Left lobe of liver (tissue), 2 donors: ENCODE data around the gene ETS1. TPM values are rescaled to one million over a fixed set of nuclear protein-coding genes. Genes with fewer than 3 reads are reported as not detected.
"Not testable (repeated sequence)": the region's sequence is repeated elsewhere in the genome, so short reads cannot be mapped to it uniquely, and the experiment has no call there.

ENCODE experiments used
- ATAC-seq: fragments of 200-7000 bp; cut with Tn5 transposase; one replicate; pipeline ENCODE4 v1.9.1; 2020; ENCODE audit warnings: mild to moderate bottlenecking, moderate library complexity
- DNase-seq: peaks from one replicate; pipeline ENCODE4 v3.0.0-alpha.2; 2020; ENCODE audit warnings: low spot score
- total RNA-seq: library from RNA; stranded (reverse); gene quantifications from one replicate; pipeline ENCODE4 v1.2.1, GENCODE V29; 2021
- donor health status: DM: no; HTN: no; CAD: no; lungs with moderate emphysema.
- donor health status: DM: no; HTN: yes; CAD: no.

The ETS1 gene
- total RNA-seq, 1 donor from 2014 or later, result 20.2 TPM

DNA sequence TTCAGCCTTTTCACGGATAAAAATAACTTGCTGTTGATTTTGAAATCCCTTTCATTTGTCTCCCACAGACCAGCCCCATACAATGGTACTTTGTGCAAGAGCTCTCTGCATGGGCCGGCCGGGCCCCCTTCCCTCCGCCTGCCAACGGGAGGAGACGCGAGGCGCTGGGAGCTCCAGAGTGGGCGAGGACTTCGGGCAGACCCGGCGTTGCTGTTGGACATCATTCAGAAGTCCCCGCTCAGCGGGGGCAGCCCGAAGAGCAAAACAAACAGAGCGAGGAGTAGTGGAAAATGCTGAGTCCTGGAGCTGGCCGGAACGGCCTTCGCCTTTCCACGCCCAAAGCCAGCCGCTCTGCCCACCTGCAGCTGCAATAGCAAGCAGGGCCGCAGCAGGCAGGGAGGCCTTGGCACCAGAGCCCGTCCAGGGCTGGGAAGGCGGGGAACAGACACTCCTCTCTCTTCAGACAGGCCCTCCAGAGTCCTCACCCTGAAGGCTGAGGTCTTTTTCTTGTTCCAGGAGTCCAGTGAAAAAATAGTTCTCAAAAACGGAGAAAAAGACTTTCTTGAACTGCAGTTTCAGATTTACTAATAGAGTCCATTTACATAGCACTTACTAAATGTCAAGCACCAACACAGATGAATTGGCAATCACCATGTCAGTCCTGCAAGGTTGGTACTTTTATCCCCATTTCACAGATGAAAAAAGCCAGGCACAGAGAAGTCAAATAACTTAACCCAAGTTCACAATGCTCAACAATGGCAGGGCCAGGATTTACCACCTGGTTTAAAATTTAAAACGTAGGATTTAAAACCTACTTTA is 135.5 kb downstream of the ETS1 start:
- DNase-seq, result peak; percentile 63
- ATAC-seq, result peak; percentile 46

DNA sequence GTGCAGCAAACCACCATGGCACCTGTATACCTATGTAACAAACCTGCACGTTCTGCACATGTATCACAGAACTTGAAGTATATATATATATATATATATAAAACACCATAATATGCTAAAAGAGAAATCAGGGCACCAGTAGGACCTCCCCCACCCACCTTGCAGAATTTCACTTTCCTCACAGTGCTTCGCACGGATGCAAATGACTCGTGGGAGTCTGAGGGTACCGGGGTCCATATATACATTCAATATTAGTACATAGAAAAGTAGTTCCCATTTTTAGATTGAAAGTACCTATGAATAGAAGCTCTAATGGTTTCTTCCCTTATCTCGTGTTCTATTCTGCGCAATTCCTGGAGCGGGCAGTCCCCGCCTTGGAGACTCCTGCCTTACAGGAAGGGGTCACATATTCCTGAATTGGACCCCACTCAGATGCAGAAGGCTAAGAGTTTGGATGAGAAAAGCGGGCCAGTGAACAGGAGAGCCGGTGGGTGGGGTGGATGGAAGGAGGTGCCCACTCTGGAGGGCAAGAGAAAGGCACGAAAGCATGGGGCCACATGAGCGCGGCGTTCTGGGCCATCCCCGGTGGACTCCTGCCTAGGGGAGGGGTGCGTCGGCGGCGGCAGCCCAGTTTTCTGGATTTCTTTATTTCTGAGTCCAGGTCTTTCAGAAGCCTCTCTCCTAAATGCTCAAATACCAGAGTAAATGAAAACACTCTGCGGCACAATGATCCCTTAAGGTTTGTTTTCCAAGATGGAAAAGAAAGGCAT is 136.3 kb downstream of the ETS1 start:
- ATAC-seq (no peak), DNase-seq (no peak)

DNA sequence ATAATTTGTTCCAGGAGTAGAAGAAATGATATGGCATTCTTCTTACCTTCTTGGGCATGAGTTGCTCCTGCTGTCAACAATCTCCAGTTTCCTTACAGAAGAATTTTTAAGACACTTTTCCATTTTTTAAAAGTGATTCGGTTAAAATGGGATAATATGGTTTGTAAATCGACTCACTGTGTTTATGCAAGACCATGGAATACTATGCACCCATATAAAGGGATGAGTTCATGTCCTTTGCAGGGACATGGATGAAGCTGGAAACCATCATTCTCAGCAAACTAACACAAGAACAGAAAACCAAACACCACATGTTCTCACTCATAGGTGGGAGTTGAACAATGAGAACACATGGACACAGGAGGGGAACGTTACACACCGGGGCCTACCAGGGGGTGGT is 136.9 kb downstream of the ETS1 start:
- not testable (repeated sequence) for DNase-seq, ATAC-seq

DNA sequence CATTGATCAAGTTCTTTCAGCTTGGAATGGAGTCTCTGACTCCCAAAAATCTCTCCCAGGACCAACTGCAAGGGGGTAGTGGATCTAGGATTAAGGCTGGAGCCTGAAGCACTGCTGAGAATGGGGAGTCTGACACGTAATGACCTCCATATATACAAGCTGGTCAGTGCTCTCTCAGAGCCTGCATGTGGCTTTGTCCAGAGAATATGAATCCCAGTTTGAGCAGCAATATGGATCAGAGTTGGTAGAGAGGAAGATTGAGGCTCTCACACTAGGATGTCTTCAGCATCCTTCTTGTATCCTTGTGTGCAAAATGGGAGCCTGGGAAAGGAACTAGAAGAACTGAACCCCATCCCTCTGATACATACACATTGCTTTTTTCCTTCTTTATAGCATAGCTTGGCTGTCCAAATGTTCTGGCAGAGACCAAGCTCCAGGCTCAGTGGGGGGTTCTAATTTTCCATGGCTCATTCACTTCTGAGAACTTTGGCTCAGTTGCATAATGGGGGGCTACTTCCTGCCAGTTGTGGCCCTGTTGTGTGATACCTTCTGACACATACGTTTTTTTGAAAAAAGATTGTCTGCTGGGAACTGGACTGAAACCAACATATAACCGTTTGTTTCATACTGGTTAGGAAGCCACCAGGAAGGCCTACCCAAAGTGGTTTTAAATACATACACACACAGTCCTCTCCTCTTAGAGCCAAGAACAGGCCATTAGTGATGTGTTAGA is 138.2 kb downstream of the ETS1 start:
- no peak for DNase-seq

DNA sequence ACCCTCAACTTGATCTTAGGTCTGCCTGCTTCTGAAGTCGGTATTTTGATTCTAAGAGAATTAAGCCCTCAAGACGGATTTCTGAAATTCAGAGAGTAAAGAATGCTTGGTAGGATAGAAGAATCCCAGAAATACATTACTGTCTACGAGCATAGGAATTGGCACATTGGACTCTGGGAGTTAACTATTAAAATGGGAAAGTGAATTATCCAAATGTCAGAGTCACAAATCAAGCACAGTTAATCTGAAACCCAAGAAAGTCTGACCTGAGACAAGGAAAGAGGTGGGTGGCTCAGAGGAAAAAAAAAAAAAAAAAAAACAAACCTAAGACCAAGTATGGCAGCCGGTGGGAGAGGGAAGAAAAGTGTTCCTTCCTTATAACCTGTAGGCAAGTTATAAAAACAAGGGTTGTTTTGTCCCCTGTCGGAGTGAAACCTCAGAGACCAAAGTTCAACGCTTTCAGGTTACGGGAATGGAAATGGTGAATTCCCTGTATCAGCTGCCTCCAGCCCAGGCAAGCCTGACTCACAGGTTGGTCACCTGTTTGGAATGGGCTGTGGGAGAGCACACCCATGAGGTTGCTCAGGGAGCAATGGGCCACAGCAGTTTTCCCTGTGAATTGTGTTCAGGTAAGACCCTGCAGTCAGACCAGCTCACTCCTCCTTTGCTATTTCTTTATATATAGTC is 139.0 kb downstream of the ETS1 start:
- peak; percentile 64 for DNase-seq

More for the DNA sequence above, 138.2 kb downstream of the ETS1 start:
- ATAC-seq, result no peak

DNA sequence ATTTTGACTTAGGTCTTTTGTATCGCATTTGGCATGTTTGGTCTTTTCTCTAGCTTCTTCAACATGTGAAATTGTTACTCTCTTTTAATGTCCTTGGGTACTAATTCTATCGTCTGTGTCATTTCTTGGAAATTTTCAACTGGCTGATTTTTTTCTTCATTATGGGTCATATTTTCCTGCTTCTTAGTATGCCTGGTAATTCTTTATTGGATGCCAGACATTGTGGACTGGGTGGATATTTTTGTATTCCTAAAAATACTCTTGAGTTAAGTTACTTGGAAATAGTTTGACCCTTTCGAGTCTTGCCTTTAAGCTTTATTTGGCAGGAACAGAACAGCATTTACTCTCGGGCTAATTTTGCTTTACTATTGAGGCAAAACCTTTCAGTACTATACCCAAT is 140.1 kb downstream of the ETS1 start:
- ATAC-seq, result no peak

More for the DNA sequence above, 139.0 kb downstream of the ETS1 start:
- ATAC-seq, result peak; percentile 93

DNA sequence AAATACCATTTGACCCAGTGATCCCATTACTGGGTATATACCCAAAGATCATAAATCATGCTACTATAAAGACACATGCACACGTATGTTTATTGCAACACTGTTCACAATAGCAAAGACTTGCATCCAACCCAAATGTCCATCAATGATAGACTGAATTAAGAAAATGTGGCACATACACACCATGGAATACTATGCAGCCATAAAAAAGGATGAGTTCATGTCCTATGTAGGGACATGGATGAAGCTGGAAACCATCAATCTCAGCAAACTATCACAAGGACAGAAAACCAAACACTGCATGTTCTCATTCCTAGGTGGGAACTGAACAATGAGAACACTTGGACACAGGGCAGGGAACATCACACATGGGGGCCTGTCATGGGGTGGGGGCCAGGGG is 141.4 kb downstream of the ETS1 start:
- ATAC-seq, DNase-seq: not testable (repeated sequence)

More for the DNA sequence above, 140.1 kb downstream of the ETS1 start:
- no peak for DNase-seq

DNA sequence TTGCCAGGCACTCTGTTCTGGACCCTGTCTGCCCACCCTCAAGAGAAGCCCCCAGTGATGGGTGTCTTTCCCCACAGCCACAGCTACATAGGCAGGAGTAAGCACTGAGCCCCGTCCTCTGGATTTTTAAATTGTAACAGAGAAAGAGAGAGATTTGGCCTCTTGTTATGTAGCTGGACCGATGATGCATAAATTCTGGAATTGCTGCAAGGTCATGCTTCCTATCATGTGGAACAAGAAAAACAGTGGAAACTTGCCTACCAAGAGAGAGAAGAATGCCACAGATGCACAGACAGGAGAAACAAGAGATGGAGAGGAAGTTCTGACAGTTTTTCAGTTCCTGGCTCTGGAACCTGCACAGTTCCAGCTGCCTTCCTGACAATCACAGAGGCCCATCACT is 150.2 kb downstream of the ETS1 start:
- no peak for DNase-seq
- ATAC-seq, result no peak

DNA sequence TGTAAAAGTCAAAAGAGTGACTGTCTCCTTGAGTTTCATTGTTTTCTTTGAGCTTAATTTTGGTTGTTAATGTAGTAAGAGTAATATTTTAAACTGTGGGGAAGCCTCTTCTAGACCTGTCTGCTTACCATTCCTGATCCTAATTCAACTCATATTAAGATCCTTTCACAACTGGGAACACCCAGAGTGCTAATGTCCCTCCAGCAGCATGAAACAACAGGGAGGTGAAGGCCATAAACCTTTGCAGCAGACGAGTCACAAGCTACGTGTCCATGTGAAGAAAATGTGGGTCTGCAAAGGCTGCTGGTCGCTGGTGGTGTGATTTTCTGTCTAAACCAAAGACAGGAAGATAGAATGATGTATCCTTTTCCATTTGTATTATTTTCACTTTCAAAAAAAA is 152.5 kb downstream of the ETS1 start:
- no peak for DNase-seq

DNA sequence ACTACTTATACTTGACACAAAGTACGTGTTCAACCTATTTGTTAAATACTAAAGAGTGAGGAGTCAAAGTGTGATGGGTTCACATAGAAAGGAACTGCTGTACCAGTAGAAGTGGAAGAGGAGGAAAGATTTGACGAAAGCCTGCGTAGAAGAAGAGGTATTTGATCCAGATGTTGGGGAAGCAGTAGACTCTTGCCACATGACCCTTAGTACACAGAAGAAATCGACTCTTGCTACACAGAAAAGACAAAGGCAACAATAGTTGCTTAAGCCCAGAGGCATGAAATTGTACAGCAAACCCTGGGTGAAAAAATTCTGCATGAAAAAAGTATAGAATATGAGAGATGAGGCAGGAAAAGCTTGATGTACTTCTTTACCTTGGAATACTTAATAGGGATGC is 152.9 kb downstream of the ETS1 start:
- no peak for ATAC-seq
- DNase-seq, result no peak

More for the DNA sequence above, 152.5 kb downstream of the ETS1 start:
- no peak for ATAC-seq

DNA sequence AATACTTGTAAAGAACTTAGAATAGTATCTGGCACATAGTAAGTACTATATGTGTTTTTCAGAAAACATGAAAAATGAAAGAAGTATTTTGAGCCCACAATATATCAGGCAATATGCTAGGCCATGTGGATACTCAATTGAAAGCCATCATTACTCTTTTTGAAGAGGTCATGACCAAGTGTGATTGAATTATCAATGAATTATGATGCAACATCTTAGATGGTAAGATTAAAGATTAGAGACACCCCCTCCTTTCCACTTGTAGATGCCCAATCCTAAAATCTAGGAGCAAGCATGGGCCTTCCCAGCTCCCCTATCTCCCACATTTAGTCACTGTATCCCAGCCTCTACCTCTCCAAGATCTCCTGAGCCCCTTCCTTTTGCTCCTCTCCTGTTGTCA is 154.4 kb downstream of the ETS1 start:
- ATAC-seq (no peak), DNase-seq (no peak)

DNA sequence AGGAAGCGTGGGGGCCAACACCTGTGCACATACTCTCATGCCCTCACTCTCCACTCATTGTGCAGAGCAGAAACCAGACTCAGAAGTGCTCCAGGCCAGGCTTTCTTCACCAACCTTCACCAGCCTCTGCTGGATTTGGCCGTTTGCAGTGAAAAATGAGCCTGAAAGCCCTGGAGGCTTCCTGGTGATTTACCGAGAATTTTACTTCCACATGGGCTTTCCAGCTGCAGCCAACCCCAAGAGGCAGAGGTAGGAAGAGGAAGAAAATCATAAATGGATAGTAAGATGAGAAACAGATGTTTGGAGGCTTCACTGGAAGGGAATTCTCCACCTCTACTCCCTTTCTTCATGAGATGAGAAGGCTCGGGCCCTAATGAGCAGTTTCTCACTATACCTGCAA is 155.4 kb downstream of the ETS1 start:
- DNase-seq (no peak), ATAC-seq (no peak)

DNA sequence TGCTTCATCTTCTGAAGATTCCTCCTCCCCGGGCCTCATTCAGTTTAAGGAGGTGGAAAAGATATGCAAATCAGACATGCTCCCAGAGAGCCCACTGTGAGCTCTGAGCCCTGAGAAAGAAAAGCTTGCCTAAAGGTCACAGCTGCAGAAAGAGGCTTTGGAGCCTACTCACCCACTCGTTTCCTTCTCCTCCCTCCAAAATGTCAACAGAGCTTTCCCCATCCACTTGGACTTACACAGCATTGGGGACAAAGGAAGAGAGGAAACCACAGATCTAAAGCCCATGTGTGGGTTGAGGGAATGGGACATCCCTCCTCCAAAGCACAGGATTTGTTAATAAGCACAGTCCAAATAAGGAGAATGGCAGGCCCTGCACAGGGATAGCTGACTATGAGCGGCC is 158.4 kb downstream of the ETS1 start:
- no peak for DNase-seq
- ATAC-seq, result no peak

DNA sequence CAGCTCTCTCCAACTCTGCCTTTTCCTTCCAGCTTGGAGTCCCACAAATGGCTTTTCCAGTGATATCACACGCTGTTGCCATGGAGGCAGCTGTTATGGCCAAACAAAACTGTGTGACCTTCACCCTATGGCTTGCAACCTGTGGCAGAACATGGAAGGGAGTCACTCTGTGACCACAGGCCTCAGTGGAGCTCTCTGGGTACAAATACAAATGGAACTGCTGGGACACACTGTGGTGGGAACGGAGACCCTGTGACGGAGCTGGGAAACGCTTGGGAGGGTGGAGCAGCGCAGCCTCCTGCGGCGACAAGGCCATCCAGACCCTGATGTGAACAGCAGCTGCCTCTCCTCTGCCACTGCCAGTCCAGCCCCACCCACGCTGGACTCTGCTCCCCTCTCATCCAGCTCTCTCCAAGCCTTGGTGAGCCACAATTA is 162.5 kb downstream of the ETS1 start:
- DNase-seq (no peak), ATAC-seq (peak; percentile 77)

DNA sequence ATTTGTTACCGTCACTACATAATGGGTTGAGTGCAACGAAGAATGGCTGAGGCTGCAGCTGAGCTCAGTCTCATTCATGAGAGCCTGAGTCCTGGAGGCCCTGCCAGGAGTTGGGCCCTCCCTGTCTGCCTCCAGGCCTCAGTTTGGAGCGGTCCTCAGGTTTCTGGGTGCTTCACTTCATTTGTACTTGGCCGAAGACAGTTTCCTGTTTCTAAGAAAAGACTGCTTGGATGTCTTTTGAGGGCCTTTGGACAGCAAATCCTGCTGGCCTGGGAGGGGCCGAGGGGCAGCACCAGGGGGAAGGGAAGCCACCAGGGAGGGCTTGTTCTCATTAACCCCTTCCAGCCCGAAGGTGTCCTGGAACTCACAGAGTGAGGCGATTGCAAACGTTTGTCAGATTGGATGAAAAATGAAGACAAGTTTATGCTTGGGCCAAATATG is 163.1 kb downstream of the ETS1 start:
- DNase-seq, result no peak
- ATAC-seq, result peak; percentile 50

DNA sequence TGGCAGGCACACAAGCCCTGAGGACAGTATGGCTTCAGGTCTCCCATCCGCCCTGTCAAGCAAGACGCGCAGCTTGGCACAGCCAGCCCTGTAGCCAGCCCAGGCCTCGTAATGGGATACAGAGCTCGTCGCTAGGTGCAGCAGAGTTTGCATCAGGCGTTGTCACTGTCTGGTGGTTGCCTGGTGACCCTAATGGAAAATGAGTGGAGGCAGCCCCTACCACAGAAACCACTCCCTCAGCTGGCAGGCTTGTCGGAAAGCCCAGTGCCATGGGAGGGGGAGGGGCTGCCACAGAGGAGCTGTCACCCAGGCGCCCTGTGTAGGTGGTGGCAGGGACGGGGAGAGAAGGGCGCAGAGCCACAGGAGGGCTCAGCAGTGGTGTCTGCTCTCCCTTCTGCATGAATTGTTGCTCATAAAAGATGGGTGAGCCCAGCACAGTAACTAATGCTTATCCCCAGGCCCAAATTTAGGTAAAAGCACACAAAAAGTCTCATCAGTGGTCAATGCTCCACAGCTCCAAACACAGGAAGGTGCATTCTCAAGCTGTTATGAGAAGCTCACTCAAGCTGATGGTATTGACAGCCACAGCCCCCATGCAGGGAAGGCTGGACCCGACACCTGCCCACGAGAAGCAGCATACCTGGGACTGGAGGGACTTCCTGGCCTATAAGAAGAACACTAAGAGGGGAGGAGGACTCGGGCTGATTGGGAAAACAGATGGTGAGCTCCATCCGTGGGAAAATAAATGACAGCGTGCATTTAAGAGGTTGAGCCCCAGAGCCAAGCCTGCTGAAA is 164.6 kb downstream of the ETS1 start:
- no peak for DNase-seq
- no peak for ATAC-seq

DNA sequence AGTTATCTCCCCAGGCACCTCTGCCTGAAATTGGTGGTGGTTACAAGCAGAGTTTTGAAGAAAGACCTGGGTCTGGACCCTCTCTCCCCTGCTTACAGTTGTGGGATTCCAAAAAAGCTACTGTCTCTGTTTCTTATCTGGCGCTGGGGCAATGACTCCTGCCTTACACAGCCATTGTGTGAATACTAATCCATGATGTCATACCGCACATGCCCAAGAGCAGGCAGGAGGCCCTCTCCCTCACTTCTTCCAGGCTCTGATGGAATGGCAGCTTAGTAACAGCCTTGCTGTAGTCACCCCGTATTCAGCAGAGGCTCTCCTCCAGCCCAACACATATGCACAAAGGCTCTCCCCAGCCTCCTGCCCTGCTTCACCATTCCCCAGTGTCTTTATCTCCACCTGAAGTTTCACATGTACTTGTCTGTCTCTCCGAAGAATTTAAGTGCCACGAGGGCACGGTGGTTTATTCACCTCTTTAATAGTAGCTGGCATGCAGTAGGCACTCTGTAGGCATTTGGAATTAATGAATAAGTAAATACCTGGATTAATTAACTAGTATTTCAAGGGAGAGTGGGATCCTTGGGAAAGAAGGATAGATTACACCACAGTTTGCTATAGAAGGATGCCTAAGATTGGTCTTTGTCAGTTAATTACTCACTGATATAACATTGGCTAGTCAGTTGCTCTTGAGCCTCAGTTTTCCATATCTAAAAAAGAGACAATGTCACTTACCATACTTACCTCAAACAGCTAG is 165.6 kb downstream of the ETS1 start:
- DNase-seq (no peak), ATAC-seq (no peak)

DNA sequence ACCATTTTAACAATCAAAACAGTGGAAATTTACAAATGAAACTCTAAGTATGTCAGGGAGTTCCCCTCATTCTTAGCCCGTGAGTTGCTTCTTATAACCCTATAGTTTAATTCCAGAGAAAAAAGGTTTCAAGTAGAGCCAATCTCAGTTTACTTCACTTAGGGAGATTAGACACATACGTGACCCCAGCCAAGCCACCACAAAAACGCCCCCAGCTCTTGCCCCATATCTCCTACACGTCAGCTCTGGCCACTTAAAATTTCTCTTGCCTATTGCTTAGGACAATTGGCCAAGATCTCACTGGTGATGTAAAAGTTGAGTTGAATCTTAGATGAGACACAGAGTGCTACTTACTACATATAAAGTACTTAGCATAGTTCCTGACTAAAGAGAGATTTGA is 166.4 kb downstream of the ETS1 start:
- ATAC-seq, result no peak
- DNase-seq, result no peak

DNA sequence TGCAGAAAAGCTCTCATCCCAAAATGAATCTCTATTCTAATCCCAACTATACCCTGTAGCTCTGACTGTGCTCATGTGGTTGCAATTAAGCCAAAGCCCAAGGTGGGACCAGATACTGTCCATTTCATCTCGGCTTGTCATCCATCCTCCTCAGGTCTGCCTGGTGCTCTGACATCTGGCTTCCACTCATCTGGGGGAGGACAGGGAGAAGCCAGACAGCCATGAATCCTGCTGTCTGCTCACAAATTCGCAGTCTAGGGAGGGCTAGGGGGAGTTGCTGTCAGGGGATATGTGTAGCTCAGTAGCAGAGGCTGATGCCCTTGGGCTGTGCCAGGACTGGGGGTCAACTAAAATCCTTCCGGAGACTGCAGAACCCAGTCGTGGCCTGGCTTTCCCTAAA is 167.1 kb downstream of the ETS1 start:
- ATAC-seq (no peak), DNase-seq (no peak)
